ENCODE results near the gene POLH. TPM values are rescaled to one million over a fixed set of nuclear protein-coding genes. Genes with fewer than 3 reads are reported as not detected.
A peak's percentile ranks its signal among the peaks of the same experiment; 100 is the strongest.

Gene POLH
- total and polyA plus RNA-seq, 9 of the 15 experiments (the other 6 are each of a cell fraction or from before 2014, with no cell fraction given), result 5.8 to 31.6 (median 20.6) TPM

- TF ChIP-seq CREB3L1 (IDR thresholded peaks at IDR 0.05; ENCODE audit: borderline replicate concordance, low read depth) (peak; percentile 70), CEBPG (CRISPR knock-in tag; IDR thresholded peaks at IDR 0.05) (no peak; the same call in 1 of the 2 replicates), CEBPG (tag; conservative IDR thresholded peaks at IDR 0.05 in 1 of 2, IDR thresholded peaks at IDR 0.05 in 1 of 2) (no peak), KAT2B (IDR thresholded peaks at IDR 0.05; ENCODE audit: low read depth, low read length) (no peak), SOX6 (IDR thresholded peaks at IDR 0.05) (peak; percentile 99), MAFG (tag; conservative IDR thresholded peaks at IDR 0.05) (no peak), ZMIZ1 (IDR thresholded peaks at IDR 0.05; ENCODE audit: low read depth in 2 of 2, low read length in 2 of 2) (peak in 1 of 2 experiments; percentile 98; a peak in 2 of 4 replicates), TBL1XR1 (IDR thresholded peaks at IDR 0.05; ENCODE audit: low read length in 2 of 2) (peak; percentile 81 to 98), ELK3 (CRISPR knock-in tag; IDR thresholded peaks at IDR 0.05) (no peak), SRF (CRISPR knock-in tag; IDR thresholded peaks at IDR 0.05) (peak in 1 of 2 experiments; percentile 40; a peak in 3 of 4 replicates), EZH2 (IDR thresholded peaks at IDR 0.05; ENCODE audit: borderline replicate concordance, low read depth, low read length) (peak; percentile 89; the same call in 1 of the 2 replicates)
- TF ChIP-seq, protein P1, sequence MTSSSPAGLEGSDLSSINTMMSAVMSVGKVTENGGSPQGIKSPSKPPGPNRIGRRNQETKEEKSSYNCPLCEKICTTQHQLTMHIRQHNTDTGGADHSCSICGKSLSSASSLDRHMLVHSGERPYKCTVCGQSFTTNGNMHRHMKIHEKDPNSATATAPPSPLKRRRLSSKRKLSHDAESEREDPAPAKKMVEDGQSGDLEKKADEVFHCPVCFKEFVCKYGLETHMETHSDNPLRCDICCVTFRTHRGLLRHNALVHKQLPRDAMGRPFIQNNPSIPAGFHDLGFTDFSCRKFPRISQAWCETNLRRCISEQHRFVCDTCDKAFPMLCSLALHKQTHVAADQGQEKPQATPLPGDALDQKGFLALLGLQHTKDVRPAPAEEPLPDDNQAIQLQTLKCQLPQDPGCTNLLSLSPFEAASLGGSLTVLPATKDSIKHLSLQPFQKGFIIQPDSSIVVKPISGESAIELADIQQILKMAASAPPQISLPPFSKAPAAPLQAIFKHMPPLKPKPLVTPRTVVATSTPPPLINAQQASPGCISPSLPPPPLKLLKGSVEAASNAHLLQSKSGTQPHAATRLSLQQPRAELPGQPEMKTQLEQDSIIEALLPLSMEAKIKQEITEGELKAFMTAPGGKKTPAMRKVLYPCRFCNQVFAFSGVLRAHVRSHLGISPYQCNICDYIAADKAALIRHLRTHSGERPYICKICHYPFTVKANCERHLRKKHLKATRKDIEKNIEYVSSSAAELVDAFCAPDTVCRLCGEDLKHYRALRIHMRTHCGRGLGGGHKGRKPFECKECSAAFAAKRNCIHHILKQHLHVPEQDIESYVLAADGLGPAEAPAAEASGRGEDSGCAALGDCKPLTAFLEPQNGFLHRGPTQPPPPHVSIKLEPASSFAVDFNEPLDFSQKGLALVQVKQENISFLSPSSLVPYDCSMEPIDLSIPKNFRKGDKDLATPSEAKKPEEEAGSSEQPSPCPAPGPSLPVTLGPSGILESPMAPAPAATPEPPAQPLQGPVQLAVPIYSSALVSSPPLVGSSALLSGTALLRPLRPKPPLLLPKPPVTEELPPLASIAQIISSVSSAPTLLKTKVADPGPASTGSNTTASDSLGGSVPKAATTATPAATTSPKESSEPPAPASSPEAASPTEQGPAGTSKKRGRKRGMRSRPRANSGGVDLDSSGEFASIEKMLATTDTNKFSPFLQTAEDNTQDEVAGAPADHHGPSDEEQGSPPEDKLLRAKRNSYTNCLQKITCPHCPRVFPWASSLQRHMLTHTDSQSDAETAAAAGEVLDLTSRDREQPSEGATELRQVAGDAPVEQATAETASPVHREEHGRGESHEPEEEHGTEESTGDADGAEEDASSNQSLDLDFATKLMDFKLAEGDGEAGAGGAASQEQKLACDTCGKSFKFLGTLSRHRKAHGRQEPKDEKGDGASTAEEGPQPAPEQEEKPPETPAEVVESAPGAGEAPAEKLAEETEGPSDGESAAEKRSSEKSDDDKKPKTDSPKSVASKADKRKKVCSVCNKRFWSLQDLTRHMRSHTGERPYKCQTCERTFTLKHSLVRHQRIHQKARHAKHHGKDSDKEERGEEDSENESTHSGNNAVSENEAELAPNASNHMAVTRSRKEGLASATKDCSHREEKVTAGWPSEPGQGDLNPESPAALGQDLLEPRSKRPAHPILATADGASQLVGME (CRISPR knock-in tag; IDR thresholded peaks at IDR 0.05), result peak; percentile 77; the same call in 1 of the 2 replicates
- TF ChIP-seq, protein P2, sequence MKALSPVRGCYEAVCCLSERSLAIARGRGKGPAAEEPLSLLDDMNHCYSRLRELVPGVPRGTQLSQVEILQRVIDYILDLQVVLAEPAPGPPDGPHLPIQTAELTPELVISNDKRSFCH (CRISPR knock-in tag; IDR thresholded peaks at IDR 0.05), result no peak
- TF ChIP-seq, protein P2 (tag; IDR thresholded peaks at IDR 0.05), result peak; percentile 96
Measured at GRCh38 chr6:43630980-43631619, 55.1 kb downstream of the POLH start (continued).
